GM19324 (cell line): ENCODE results near the gene ATG5.

Experiments used
- ATAC-seq: cut with Tn5 transposase; IDR thresholded peaks from one replicate; pipeline ENCODE4 v1.9.1; 2021; ENCODE audit warnings: mild to moderate bottlenecking, moderate library complexity; ENCODE audit not compliant: unreplicated experiment, low FRiP score

ATG5 gene

DNA sequence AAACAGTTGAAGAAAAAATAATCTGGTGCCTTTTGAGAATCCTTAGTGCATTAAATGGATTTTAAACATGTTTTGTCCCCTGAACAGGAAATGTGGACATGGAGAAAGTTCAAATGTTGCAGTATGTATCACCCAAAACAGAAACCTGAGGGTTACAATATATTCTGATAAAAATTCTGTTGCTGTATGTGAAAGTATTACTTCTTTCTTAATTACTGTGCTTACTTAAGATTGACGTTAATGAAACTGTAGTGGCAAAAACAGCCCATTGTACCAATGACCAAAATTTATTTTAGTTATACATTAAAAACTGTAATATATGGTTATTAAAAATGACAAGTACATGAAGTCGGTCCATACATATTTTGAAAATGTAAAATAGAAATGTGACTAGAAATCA is 138.8 kb downstream of the ATG5 start:
- no peak for ATAC-seq

DNA sequence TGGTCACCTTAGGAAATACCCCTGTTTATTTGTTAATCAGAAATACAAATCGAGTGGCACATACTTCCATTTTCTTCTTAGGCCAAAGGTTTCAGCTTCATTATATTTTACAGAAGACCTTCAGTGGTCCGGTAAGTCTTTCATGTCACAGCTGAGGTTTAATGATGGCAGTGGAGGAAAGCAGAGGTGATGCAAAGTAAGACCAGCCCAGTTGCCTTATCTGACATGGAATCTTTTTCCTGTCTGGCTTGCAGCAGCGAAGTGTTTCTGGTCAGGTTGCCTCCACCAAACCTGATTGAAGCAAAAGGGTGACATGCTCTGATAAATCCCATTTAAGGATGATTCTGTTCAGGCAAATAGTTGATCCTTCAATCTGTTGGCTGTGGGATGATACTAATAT is 139.4 kb downstream of the ATG5 start:
- ATAC-seq, result no peak

DNA sequence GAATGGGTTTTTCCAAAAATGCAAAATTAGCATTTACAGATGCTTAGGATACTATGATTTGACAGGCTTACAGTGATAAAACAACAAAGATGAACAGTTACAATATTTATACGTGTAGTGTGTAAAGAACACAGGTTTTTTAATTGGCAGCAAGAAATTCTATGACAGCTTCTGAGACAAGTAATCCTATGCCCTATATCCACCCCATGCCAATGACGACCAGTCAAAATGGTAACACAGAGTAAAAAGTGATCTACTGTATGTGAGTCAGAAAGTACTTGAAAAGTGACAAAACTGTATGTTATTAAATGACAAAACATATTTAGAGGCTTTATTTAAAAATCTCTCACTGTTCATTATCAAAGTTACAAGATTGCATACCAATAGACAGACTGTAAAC is 139.9 kb downstream of the ATG5 start:
- no peak for ATAC-seq

DNA sequence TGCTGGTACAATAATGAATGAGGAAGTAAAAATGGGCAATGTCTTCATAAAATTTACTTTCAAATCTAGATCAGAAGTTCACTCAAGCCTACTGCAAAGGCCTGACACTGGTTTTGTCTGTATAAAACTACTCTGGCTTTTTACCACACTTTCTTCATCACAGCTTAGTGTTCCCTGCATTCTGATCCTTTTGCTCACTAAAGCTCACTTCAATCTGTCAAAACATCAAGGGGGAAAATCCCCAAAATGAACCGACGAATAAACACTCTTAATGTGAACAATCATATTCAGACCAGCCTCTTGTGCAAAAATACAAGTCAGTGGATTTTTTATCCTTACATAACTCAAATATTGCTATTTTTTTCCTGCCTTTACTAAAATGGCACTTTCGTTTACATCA is 140.9 kb downstream of the ATG5 start:
- no peak for ATAC-seq

DNA sequence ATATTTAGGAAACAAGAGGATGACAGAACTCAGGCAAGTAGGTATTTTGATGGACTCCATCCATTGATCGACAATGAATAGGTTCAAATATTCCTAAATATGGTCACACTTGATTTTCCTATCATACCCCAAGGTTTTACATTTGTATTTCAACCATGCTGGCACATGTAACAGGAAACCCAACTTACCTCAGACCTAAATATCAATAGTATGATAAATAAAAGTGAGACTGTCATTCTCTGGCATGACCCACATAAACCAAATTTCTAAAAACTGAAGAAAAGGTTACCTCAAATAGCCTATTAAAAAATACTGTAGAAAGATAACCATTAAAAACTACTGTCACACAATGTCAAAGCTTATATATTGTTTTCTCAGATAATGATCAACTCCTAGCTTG is 142.1 kb downstream of the ATG5 start:
- ATAC-seq, result no peak

DNA sequence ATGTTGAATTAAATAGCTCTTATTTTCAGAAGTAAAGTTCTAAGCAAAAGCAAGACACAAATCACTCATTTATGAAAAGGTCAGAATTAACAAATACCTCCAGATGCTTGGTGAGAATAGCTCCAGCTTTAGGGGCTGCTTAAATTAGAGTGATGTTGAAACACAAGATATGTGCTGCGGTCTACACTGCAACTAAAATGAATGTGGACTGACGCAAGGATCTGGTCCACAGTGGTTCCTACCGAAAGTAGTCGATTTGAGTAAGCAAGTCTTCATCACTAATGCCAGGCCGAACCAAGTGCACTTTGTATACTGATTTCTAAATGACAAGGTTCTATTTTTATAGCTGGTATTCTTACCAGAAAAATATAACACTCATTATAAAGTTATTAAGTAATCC is 143.1 kb downstream of the ATG5 start:
- peak; percentile 67 for ATAC-seq

DNA sequence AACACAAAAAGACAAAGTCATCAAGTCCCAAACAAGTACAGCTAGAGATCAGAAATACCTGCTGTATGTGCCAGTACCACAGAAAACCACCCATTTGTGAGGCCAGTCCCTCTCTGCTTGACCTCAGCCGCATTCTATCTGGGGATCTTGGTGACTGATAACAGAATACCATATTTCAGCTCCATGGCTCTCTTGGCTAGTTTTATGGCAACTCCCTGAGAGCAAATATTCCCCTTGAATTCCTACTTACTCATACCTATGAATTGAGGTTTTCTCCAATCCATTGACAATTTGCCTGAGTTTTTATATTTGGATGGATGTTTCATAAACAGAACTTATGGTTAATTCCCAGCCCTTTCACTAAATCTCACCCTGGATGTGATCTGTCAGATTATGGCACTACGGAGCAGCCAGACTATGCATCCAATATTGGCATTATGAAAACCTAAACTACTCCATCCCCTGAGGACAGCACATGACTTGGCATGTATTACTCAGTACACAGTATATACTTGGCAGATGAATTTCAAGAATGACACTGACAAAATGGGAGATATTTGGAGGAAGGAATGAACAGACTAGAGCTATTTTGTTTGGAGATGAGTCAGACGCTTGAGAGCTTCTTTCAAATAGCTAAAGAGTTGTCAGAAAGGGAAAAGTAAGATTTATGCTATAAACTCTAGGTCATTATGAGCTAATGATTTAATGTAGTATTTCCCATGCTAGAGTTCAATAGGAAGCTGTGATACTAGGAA is 143.7 kb downstream of the ATG5 start:
- no peak for ATAC-seq

DNA sequence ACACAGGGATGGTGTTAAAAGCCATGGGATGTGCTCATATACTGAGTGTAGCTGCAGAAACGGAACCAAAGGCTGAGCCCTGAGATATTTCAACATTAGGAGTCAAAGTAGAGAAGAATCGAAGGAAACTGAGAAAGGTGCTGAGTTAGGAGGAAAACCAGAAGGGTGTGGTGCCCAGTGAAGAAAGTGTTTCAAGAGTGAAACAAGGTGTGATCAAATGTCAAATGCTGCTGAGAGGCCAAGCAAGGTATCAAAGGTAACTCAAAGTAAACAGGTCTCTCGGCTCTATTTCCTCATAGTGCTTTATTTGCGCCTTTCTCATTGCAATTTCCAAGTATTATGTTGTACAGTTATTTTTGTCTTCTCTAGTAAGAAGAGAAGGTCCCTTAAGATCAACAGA is 145.4 kb downstream of the ATG5 start:
- no peak for ATAC-seq

DNA sequence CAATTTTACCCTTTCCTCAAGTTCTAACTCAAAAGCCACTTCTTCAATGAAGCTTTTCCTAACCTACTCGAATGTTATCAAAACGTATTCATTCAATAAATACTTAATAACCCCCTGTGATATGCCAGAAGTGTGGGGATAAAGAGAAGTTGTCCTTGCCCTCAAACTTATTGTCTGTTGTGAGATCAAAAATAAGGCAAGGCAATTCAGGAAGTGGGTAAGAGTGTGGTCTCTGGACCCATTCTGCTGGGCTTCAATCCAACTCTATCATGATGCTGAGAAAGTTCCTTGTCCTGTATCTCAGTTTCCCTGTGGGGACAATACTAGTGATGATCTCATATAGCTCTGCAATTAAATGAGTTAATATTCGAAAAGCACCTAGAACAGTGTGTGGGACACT is 146.7 kb downstream of the ATG5 start:
- no peak for ATAC-seq

DNA sequence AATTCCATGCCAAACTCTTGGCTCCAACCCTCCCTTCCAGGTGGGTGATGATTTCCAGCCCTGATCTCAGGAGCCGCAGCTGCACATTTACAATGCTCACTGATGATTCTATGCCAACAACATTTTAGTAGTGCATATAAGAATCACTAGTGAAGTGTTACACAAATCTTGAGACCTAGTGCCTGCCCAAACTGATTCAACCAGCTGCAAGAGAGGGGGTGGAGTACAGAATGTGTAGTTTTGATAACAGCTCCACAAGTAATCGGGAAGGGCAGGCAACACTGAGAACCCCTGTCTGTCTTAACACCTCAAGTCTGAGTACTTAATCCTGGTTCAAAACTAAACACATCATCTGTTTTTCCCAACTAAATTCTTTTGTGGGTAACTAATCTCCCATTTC is 147.8 kb downstream of the ATG5 start:
- no peak for ATAC-seq

DNA sequence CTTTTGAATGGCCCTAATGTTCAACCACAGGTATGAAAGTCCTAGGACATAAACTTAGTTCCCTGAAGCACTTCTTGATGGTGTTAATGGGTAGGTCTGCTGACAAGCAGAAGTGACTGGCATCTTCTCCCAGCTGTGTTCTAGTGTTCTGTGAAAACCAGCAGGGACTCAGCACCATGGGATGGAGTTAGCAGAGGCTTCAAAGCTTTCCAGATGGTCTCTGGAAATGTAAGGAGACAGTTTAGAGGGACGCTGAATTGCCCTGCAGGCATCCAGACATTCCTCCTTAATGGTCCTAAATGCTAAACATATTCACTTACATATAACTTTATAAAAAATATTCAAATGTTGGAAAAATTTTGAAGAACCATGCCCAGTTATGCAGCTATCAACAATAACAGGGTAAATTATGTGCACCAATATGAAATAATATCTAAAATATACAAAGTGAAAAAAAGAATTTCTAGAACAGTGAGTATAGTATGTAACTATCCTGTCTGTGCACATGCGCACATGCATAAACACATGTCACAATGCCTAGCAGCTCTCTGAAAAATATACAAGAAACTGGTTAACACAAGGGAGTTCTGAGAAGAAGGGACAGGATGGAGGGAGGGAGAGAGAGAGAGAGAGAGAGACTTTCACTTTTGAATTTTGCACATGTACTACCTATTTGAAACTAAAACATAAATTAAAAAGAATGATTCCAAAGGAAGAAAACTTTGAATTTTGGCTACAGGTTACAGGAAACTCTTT is 152.3 kb downstream of the ATG5 start:
- no peak for ATAC-seq

DNA sequence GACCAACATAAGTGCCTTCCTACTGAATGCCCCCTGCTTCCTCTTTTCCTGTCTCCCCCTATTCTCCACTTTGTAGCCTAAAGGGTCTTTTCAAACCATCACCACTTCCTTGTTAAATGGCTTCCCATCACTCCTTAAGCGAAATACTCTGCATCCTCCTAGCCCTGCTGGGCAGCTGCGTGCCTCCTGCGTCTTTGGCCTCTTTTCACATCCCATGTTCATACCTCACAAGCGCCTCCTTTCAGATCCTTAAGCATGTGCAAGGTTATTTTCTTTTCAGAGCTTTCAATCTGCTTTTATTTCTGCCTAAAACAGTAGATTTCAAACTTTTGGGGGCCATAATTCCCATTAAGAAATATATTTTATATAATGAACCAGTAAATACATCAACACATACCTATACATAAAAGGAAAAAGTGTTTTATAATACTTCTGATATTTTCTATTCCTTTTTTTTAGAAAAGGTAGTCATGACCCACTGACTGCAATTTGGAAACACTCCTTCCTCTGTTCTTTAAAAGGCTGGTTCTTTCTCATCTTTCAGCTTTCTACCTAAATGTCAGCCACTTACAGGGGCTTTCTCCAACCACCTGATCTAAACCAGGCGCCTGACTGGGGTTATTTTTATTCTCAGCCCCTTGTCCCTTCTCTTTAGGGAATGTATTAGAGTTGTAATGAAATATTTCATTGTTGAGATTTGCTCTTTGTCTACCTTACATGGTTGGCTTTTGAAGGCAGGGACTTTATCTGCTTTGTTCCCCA is 155.3 kb downstream of the ATG5 start:
- no peak for ATAC-seq

DNA sequence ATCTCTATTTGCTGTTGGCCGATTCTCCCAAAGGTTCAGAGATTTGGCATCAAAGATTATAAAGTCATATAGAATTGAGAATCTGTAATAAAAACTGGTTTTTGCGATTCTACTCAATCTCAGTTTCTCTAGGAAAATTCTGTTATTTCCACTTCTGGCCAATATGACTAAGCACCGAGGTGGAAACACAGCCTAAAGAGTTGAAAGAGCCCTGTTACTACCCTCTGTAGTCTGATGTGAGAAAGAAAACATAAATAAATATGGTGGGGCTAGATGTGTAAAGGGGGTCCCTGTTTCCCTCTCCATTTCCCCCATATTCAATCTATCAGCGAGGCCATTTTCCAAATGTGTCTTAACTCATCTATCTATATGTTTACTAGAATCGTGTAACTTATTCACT is 156.0 kb downstream of the ATG5 start:
- no peak for ATAC-seq

DNA sequence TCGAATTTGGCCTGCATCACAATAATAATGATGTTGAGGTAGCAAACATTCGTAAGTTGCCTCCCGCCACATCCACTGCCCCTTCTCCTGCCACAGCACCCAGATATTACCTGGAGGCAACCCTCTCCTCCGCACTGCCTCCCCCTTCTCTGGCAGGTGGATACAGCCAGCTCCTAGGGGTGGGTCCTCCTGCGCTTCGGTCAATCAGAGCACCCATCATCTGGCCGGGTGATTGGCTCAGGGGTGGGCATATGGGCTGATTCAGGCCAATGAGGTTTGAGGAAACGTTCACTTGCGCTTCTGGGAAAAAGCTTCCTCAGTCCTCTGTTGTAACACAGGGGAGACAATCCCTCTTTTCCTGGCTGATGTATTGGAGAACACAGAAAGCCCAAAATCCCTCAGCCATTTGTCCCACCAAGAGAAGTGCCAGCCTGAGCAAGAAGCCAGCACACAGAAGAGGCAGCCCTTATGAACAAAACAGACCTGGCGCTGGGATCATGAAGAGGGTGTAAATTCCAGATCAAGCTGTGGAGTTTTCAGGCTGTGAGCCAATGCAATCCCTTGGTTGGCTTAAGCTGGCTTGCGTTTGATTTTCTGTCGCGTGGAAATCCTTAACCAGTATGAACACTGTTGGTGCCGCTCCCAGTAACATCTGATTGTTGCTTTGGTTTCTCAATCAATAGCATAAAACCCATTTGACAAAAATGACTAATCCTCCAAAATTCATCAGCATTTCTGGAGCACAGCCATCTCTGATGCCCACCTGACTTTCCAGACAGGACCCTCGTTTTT is 157.3 kb downstream of the ATG5 start:
- ATAC-seq, result no peak

DNA sequence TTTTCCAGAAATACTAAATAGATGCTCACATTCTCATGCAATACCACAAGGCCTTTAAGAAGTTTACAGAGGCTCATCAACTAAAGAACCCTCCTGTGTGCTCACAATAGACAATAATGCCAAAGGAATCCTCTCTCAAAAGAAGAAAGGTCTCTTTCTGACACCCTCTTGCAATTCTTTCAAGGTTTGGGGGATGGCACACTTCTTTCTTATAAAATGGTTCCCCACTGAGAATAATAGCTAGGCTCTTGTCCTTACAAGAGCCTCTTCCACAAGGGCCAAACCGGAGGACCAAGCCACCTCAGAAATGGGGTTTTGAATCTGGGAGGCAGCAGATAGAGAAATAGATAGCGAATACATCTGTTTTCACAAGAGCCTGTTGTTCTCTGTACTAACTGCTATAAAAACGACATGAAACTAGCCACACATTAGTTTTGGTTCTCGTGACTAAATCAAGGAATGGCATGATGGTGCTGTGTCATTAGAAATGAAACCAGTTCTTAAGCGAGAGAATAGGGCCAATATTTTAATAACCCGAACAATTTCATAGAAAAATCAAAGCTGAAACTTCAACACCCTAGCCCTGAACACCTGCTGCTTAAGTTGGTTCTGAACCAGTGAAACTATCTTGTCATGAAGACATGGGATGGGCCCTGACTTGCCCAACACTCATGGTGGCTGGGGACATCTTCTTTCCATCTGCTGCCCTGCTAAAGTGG is 158.3 kb downstream of the ATG5 start:
- peak; percentile 49 for ATAC-seq

DNA sequence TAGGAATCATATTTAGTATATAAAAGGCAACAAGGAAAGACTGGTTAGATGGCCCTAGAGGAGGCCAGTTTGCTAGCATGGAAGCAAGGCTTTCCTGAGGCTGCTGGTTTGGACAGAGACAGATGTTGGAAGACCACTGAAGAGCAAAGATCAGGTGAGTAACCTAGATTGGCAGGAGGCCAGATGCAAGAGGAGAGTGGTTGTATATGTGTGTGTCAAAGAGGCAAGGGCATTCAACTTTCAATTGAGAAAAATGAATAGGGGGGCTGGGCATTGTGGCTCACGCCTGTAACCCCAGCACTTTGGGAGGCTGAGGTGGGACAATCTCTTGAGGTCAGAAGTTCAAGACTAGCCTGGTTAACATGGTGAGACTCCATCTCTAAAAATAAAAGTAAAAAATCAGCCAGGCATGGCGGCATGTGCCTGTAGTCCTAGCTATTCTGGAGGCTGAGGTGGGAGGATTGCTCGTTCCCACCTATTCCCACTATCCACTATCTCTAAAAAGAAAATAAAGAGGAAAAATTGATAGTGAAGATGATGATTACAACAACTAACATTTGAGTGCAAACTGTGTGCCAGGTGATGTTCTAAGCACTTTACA is 159.6 kb downstream of the ATG5 start:
- no peak for ATAC-seq

DNA sequence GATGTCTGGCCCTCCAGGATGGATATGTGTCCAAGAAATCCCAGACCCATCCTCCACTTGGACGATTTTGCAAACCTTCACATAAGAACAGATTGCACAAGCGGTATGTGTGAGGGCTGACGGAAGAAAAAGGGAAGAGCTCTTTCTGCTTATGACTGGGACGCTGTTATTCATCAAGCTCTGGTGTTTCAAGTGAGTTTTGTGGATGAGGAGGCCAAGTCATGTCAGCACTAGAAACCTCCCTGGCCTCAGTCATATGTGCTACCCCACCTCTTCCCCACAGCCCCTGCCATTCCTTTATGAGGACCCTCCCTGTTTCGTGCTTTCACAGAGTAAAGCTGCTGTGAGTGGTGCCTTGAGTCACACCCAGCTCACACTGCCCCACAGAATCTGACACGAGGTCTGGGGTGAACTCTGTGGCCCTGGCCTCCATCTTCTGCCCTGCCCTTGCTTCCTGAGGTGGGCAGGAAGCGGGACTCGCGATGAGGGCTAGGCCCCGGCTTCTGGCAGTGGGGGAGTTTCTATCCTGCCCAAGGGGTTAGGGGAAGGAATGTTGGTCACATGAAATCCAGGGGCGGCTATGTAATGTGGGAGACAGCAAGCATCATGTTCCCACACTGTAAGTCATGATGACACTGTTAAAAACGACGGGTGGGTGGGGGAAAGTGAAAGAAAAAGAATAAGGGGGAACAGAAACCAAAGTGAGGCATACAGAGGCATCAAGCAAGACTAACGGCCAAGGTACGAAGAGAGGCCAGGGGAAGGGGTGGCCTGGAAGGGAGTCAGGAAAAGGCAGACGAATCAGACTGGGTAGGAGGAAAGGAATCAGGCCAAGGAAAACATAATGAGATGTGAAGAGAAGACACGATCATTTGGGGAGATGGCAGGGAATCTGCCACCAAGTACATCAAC is 161.3 kb downstream of the ATG5 start:
- ATAC-seq, result peak; percentile 45

DNA sequence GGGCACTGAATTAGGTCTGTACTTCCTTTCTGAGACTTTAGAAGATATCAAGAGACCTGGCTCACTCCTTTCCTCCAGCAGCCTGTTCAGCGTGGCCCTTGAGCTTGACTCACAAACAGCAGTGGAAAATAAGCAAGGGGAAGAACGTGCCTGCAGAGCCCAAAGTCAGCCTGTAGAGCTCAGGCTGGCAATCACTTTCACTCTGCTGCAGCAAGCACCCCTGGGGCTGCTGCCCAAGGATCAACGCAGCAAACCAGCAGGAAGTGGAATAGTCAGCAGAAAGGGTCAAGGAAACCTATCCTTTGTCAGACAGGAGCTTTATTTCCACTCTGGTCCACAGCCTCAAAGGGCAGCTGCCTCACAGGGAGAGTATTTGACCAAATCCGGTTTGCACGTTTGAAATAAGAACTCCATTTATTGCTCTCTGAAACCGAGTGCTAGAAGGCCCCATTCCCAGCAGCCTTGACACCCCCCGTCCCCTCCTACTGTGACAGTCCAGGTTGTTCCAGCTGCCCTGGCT is 162.1 kb downstream of the ATG5 start:
- no peak for ATAC-seq
